HepG2 (cell line): ENCODE measurements around the gene ATG2A. TPM values are rescaled to one million over a fixed set of nuclear protein-coding genes. Genes with fewer than 3 reads are reported as not detected.

ENCODE experiments used
- ATF6 ChIP-seq: sonication (generic); formaldehyde crosslinking; conservative IDR thresholded peaks from 2 replicates; pipeline ENCODE4 v1.4.0; 2020; ENCODE audit warnings: missing genetic modification reagents
- BRD4 ChIP-seq: sonication (generic); formaldehyde crosslinking; IDR thresholded peaks from 2 replicates; pipeline ENCODE4 v1.4.0; 2020; ENCODE audit warnings: missing genetic modification reagents
- CCDC6 ChIP-seq: sonication (generic); formaldehyde crosslinking; IDR thresholded peaks from 2 replicates; pipeline ENCODE4 v1.8.1; 2022; ENCODE audit warnings: mild to moderate bottlenecking, missing genetic modification reagents, moderate library complexity
- ETV6 ChIP-seq: sonication (generic); formaldehyde crosslinking; conservative IDR thresholded peaks from 2 replicates; pipeline ENCODE4 v1.4.0; 2020; ENCODE audit warnings: missing genetic modification reagents
- FLYWCH1 ChIP-seq: sonication (generic); formaldehyde crosslinking; IDR thresholded peaks from 2 replicates; pipeline ENCODE4 v1.8.1; 2023; ENCODE audit warnings: mild to moderate bottlenecking, missing genetic modification reagents
- MYNN ChIP-seq: sonication (generic); formaldehyde crosslinking; IDR thresholded peaks from 2 replicates; pipeline ENCODE4 v1.4.0; 2020; ENCODE audit warnings: mild to moderate bottlenecking, low read depth, missing genetic modification reagents
- RFXAP ChIP-seq: sonication (generic); formaldehyde crosslinking; IDR thresholded peaks from 2 replicates; pipeline ENCODE4 v1.4.0; 2020; ENCODE audit warnings: missing genetic modification reagents, borderline replicate concordance
- RNF2 ChIP-seq: fragments of 450-650 bp; conservative IDR thresholded peaks from 2 replicates; pipeline ENCODE4 v1.6.1; 2016; ENCODE audit warnings: low read depth
- SMARCC2 ChIP-seq: fragments of 450-650 bp; IDR thresholded peaks from 2 replicates; pipeline ENCODE4 v1.6.1; 2017; ENCODE audit warnings: antibody characterized with exemption, mild to moderate bottlenecking
- STAG1 ChIP-seq: sonication (generic); formaldehyde crosslinking; IDR thresholded peaks from 2 replicates; pipeline ENCODE4 v1.4.0; 2020; ENCODE audit warnings: missing genetic modification reagents
- TFAP4 ChIP-seq: sonication (generic); IDR thresholded peaks from 2 replicates; pipeline ENCODE4 v1.6.1; 2016; ENCODE audit warnings: low read depth, borderline replicate concordance
- TFE3 ChIP-seq: IDR thresholded peaks from 2 replicates; pipeline ENCODE4 v1.6.1; 2016
- TOE1 ChIP-seq: sonication (generic); formaldehyde crosslinking; IDR thresholded peaks from 2 replicates; pipeline ENCODE4 v1.4.0; 2020; ENCODE audit warnings: mild to moderate bottlenecking, missing genetic modification reagents
- WIZ ChIP-seq: sonication (generic); formaldehyde crosslinking; IDR thresholded peaks from 2 replicates; pipeline ENCODE4 v1.5.1; 2020; ENCODE audit warnings: mild to moderate bottlenecking, missing genetic modification reagents
- ZBTB33 ChIP-seq: sonication (generic); formaldehyde crosslinking; IDR thresholded peaks from 2 replicates; pipeline ENCODE4 v1.4.0; 2020; ENCODE audit warnings: missing genetic modification reagents
- ZBTB7B ChIP-seq: sonication (generic); formaldehyde crosslinking; IDR thresholded peaks from 2 replicates; pipeline ENCODE4 v1.4.0; 2020; ENCODE audit warnings: missing genetic modification reagents
- ZFAT ChIP-seq: sonication (generic); formaldehyde crosslinking; conservative IDR thresholded peaks from 2 replicates; pipeline ENCODE4 v1.8.1; 2023; ENCODE audit warnings: missing genetic modification reagents, inconsistent platforms
- ZIK1 ChIP-seq: sonication (generic); formaldehyde crosslinking; IDR thresholded peaks from 2 replicates; pipeline ENCODE4 v1.5.0; 2020; ENCODE audit warnings: mild to moderate bottlenecking, low read depth, missing genetic modification reagents, borderline replicate concordance
- ZNF143 ChIP-seq: sonication (generic); formaldehyde crosslinking; IDR thresholded peaks from 2 replicates; pipeline ENCODE4 v1.4.0; 2020; ENCODE audit warnings: missing genetic modification reagents
- ZNF232 ChIP-seq: sonication (generic); formaldehyde crosslinking; IDR thresholded peaks from 2 replicates; pipeline ENCODE4 v1.4.0; 2020; ENCODE audit warnings: missing genetic modification reagents, borderline replicate concordance
- ZNF350 ChIP-seq: sonication (generic); formaldehyde crosslinking; IDR thresholded peaks from 2 replicates; pipeline ENCODE4 v1.4.0; 2020; ENCODE audit warnings: mild to moderate bottlenecking, low read depth, missing genetic modification reagents, borderline replicate concordance
- ZNF704 ChIP-seq: sonication (generic); formaldehyde crosslinking; IDR thresholded peaks from 2 replicates; pipeline ENCODE4 v1.8.1; 2023; ENCODE audit warnings: mild to moderate bottlenecking, inconsistent platforms, moderate library complexity, missing genetic modification reagents, borderline replicate concordance
- ZSCAN29 ChIP-seq: sonication (generic); formaldehyde crosslinking; conservative IDR thresholded peaks from 2 replicates; pipeline ENCODE4 v1.4.0; 2020; ENCODE audit warnings: mild to moderate bottlenecking, missing genetic modification reagents
- polyA plus RNA-seq, 8 experiments: library from polyadenylated mRNA; depleted of rRNA in 3 of 8; stranded (reverse) in 7 of 8; unstranded in 1 of 8; fragments of >200 nt; fragmentation: Illumina TruSeq in 4 of 8; extraction: Trizol in 4 of 8; gene quantifications; 2 replicates each; pipeline versions ENCODE4 v1.2.1 to v1.2.3, GENCODE V29; 2011 to 2016; ENCODE audit warnings: low read depth in 4 of 8, missing spikeins in 1 of 8, mixed read lengths in 1 of 8; ENCODE audit not compliant: insufficient read depth in 1 of 8
- total RNA-seq, 5 experiments: library from RNA; depleted of rRNA; stranded (reverse); fragments of >200 nt; fragmentation: Illumina TruSeq; extraction: Trizol; gene quantifications; 2 replicates each; pipeline ENCODE4 v1.2.3, GENCODE V29; 2016; ENCODE audit warnings: low read depth in 1 of 5

Gene ATG2A
- total and polyA plus RNA-seq, 2 of the 13 experiments (the other 11 are each of a cell fraction or from before 2014, with no cell fraction given) = 6.7 to 8.0 TPM

- no peak for TF ChIP-seq BRD4 (CRISPR knock-in tag)
- peak; percentile 91 for TF ChIP-seq ZFAT (CRISPR knock-in tag)
- TF ChIP-seq ZNF143 = no peak; the same call in 1 of the 2 replicates
- 0 out of 2 replicates have a peak, but pooled peaks have one; percentile 19 for TF ChIP-seq ZNF232 (CRISPR knock-in tag)
- TF ChIP-seq CCDC6 = peak; percentile 34; the same call in 1 of the 2 replicates
- TF ChIP-seq WIZ (CRISPR knock-in tag) = peak; percentile 88; the same call in 1 of the 2 replicates
- TF ChIP-seq STAG1 (CRISPR knock-in tag) = peak; percentile 32
- no peak for TF ChIP-seq TOE1 (CRISPR knock-in tag)
- TF ChIP-seq ZBTB33 = no peak
- TF ChIP-seq TFE3 (CRISPR knock-in tag) = 0 out of 2 replicates have a peak, but pooled peaks have one; percentile 26
- TF ChIP-seq ZNF704 (CRISPR knock-in tag) = no peak
- no peak for TF ChIP-seq ATF6
- TF ChIP-seq ZSCAN29 (CRISPR knock-in tag) = peak; percentile 22; the same call in 1 of the 2 replicates
- TF ChIP-seq MYNN (CRISPR knock-in tag) = no peak
- no peak for TF ChIP-seq ETV6 (CRISPR knock-in tag)
- TF ChIP-seq RFXAP = peak; percentile 87; the same call in 1 of the 2 replicates
- TF ChIP-seq TFAP4 = peak; percentile 84
- TF ChIP-seq FLYWCH1 (CRISPR knock-in tag) = no peak
- TF ChIP-seq ZIK1 = peak; percentile 25; the same call in 1 of the 2 replicates
- peak; percentile 53; the same call in 1 of the 2 replicates for TF ChIP-seq ZBTB7B (CRISPR knock-in tag)
- no peak; the same call in 1 of the 2 replicates for TF ChIP-seq ZNF350 (CRISPR knock-in tag)
- TF ChIP-seq RNF2 = no peak
- no peak for TF ChIP-seq SMARCC2
Observed at GRCh38 chr11:64878494-64879243, 38.3 kb downstream of the ATG2A start, which contains the start of gene EHD1 (continued).
